ENCODE results near the gene PRDX1. TPM values are rescaled to one million over a fixed set of nuclear protein-coding genes. Genes with fewer than 3 reads are reported as not detected.
A peak's percentile ranks its signal among the peaks of the same experiment; 100 is the strongest.

The PRDX1 gene
- total and polyA plus RNA-seq, 2 of the 13 experiments (the other 11 are each of a cell fraction or from before 2014, with no cell fraction given): 761 to 1,898 TPM

- TF ChIP-seq ZBTB34 (CRISPR knock-in tag; IDR thresholded peaks at IDR 0.05) (no peak), ZKSCAN1 (IDR thresholded peaks at IDR 0.05; ENCODE audit: low read length) (peak; percentile 30; the same call in 1 of the 2 replicates), SIN3A (IDR thresholded peaks at IDR 0.05; ENCODE audit: borderline replicate concordance, low read depth, low read length) (peak; percentile 71; the same call in 1 of the 2 replicates), ZNF580 (CRISPR knock-in tag; IDR thresholded peaks at IDR 0.05; ENCODE audit: borderline replicate concordance, low read depth) (0 out of 2 replicates have a peak, but pooled peaks have one; percentile 29), POLR2G (IDR thresholded peaks at IDR 0.05; ENCODE audit: low read depth, low read length) (0 out of 2 replicates have a peak, but pooled peaks have one; percentile 44), POLR2AphosphoS2 (IDR thresholded peaks at IDR 0.05; ENCODE audit: low read depth, low read length) (peak; percentile 85; the same call in 1 of the 2 replicates), TARDBP (CRISPR knock-in tag; IDR thresholded peaks at IDR 0.05) (peak; percentile 48; the same call in 1 of the 2 replicates), CTCF (CRISPR knock-in tag; IDR thresholded peaks at IDR 0.05) (peak; percentile 82), MXD4 (CRISPR knock-in tag; IDR thresholded peaks at IDR 0.05) (peak; percentile 41; the same call in 1 of the 2 replicates), ZNF276 (CRISPR knock-in tag; IDR thresholded peaks at IDR 0.05; ENCODE audit: low read depth) (0 out of 2 replicates have a peak, but pooled peaks have one; percentile 38), AFF4 (CRISPR knock-in tag; IDR thresholded peaks at IDR 0.05) (no peak), GFI1 (CRISPR knock-in tag; IDR thresholded peaks at IDR 0.05; ENCODE audit: borderline replicate concordance) (no peak)
- TF ChIP-seq, protein P1, sequence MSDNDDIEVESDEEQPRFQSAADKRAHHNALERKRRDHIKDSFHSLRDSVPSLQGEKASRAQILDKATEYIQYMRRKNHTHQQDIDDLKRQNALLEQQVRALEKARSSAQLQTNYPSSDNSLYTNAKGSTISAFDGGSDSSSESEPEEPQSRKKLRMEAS (IDR thresholded peaks at IDR 0.05): peak; percentile 73
- TF ChIP-seq, protein P2, sequence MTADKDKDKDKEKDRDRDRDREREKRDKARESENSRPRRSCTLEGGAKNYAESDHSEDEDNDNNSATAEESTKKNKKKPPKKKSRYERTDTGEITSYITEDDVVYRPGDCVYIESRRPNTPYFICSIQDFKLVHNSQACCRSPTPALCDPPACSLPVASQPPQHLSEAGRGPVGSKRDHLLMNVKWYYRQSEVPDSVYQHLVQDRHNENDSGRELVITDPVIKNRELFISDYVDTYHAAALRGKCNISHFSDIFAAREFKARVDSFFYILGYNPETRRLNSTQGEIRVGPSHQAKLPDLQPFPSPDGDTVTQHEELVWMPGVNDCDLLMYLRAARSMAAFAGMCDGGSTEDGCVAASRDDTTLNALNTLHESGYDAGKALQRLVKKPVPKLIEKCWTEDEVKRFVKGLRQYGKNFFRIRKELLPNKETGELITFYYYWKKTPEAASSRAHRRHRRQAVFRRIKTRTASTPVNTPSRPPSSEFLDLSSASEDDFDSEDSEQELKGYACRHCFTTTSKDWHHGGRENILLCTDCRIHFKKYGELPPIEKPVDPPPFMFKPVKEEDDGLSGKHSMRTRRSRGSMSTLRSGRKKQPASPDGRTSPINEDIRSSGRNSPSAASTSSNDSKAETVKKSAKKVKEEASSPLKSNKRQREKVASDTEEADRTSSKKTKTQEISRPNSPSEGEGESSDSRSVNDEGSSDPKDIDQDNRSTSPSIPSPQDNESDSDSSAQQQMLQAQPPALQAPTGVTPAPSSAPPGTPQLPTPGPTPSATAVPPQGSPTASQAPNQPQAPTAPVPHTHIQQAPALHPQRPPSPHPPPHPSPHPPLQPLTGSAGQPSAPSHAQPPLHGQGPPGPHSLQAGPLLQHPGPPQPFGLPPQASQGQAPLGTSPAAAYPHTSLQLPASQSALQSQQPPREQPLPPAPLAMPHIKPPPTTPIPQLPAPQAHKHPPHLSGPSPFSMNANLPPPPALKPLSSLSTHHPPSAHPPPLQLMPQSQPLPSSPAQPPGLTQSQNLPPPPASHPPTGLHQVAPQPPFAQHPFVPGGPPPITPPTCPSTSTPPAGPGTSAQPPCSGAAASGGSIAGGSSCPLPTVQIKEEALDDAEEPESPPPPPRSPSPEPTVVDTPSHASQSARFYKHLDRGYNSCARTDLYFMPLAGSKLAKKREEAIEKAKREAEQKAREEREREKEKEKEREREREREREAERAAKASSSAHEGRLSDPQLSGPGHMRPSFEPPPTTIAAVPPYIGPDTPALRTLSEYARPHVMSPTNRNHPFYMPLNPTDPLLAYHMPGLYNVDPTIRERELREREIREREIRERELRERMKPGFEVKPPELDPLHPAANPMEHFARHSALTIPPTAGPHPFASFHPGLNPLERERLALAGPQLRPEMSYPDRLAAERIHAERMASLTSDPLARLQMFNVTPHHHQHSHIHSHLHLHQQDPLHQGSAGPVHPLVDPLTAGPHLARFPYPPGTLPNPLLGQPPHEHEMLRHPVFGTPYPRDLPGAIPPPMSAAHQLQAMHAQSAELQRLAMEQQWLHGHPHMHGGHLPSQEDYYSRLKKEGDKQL (CRISPR knock-in tag; IDR thresholded peaks at IDR 0.05; ENCODE audit: low read depth): no peak
Measured at GRCh38 chr1:45512641-45513054, 9.0 kb downstream of the PRDX1 start (continued).

All from HepG2 (cell line).